ENCODE data around the gene PCYOX1L. TPM values are rescaled to one million over a fixed set of nuclear protein-coding genes. Genes with fewer than 3 reads are reported as not detected.

Gene PCYOX1L
- total RNA-seq, 1 experiment from 2014 or later = 15.9 TPM

- ATAC-seq (no peak), DNase-seq (ENCODE audit: low read depth, low spot score) (no peak)
- H3K36me3 ChIP-seq (ENCODE audit: control insufficient read depth in 1 of 2, insufficient read depth in 2 of 2, low read length in 2 of 2) = no peaks in the 10 kb centered on the region
- no peaks in the 10 kb centered on the region for H4K20me1 ChIP-seq (ENCODE audit: insufficient read depth)
- H3K4me3 ChIP-seq (replicated peaks in 1 of 2; ENCODE audit: low read depth in 1 of 2, low read length in 2 of 2) = no peak overlapping the region
- H3K9ac ChIP-seq (ENCODE audit: low read length) = no peak overlapping the region
- RAD21 ChIA-PET (ENCODE audit: low non-redundant PET in 1 of 2, low total read pairs in 2 of 2, uncharacterized antibody in 2 of 2, unreplicated experiment in 2 of 2) = no interaction called here
- no TSS peak for BruUV-seq (replicated peaks)
- no peak overlapping the region for H3K4me2 ChIP-seq (ENCODE audit: low read length)
- H2AFZ ChIP-seq (ENCODE audit: low read depth, low read length, poor library complexity, severe bottlenecking) = no peak overlapping the region
- CTCF ChIA-PET = no interaction called here
- TF ChIP-seq REST (IDR thresholded peaks at IDR 0.05; ENCODE audit: low read depth) (no peak), CBX3 (IDR thresholded peaks at IDR 0.05; ENCODE audit: low read depth) (no peak), MAX (IDR thresholded peaks at IDR 0.05) (no peak), ATF3 (IDR thresholded peaks at IDR 0.05) (no peak), FOSL1 (IDR thresholded peaks at IDR 0.05; ENCODE audit: low read depth) (no peak), EZH2phosphoT487 (IDR thresholded peaks at IDR 0.05; ENCODE audit: borderline replicate concordance) (no peak), ZNF274 (IDR thresholded peaks at IDR 0.05; ENCODE audit: low read depth, low read length) (no peak), TCF7L2 (IDR thresholded peaks at IDR 0.05; ENCODE audit: borderline replicate concordance, extremely low read depth, insufficient read depth, insufficient read length) (no peak), CTCF (IDR thresholded peaks at IDR 0.05 in 2 of 3, conservative IDR thresholded peaks at IDR 0.05 in 1 of 3; ENCODE audit: borderline replicate concordance in 1 of 3, insufficient read depth in 1 of 3, low read depth in 2 of 3, low read length in 2 of 3) (no peak), POLR2A (IDR thresholded peaks at IDR 0.05; ENCODE audit: borderline replicate concordance, extremely low read depth, insufficient read depth, insufficient read length) (no peak), ZBTB33 (IDR thresholded peaks at IDR 0.05; ENCODE audit: extremely low read depth, insufficient replicate concordance, low read length) (no peak), CEBPB (IDR thresholded peaks at IDR 0.05; ENCODE audit: low read depth) (no peak), SP1 (IDR thresholded peaks at IDR 0.05; ENCODE audit: low read depth) (no peak), RAD21 (IDR thresholded peaks at IDR 0.05; ENCODE audit: low read depth) (no peak), POLR2AphosphoS5 (IDR thresholded peaks at IDR 0.05; ENCODE audit: low read depth, low read length) (no peak), ELF1 (IDR thresholded peaks at IDR 0.05; ENCODE audit: borderline replicate concordance, low read depth) (no peak), SRF (IDR thresholded peaks at IDR 0.05; ENCODE audit: low read depth) (no peak), EGR1 (IDR thresholded peaks at IDR 0.05; ENCODE audit: low read depth) (no peak)
- intact Hi-C loops (cut with micrococcal nuclease) = no loop called here
- no peak overlapping the region for H3K27ac ChIP-seq (ENCODE audit: low read depth, low read length)
- POLR2A ChIA-PET = no interaction called here
- H3K79me2 ChIP-seq (ENCODE audit: insufficient read depth, low read length) = no peaks in the 10 kb centered on the region
- no peaks in the 10 kb centered on the region for H3K27me3 ChIP-seq (ENCODE audit: insufficient read depth, low read length)
- no peaks in the 10 kb centered on the region for H3K9me2 ChIP-seq (ENCODE audit: insufficient read depth)
- H3K9me3 ChIP-seq (ENCODE audit: control insufficient read depth in 1 of 2, insufficient read depth in 1 of 2, low read depth in 1 of 2, low read length in 2 of 2) = no peaks in the 10 kb centered on the region
- no peaks in the 10 kb centered on the region for H3K4me1 ChIP-seq (ENCODE audit: control insufficient read depth in 1 of 2, insufficient read depth in 2 of 2, low read length in 2 of 2)
These were observed 17.0 kb downstream of the PCYOX1L start for GRCh38 chr5:149374801-149375200.
